Rectal smooth muscle tissue (tissue), 1 donor: Measurements from ENCODE around the gene MPZL2.

Source experiments
- H3K27ac ChIP-seq: one replicate; pipeline ENCODE4 v1.7.0; 2013; ENCODE audit warnings: low read depth, low read length, inconsistent platforms
- H3K27me3 ChIP-seq: one replicate; pipeline ENCODE4 v1.7.0; 2013; ENCODE audit warnings: low read length; ENCODE audit not compliant: control insufficient read depth, insufficient read depth
- H3K36me3 ChIP-seq: one replicate; pipeline ENCODE4 v1.7.0; 2013; ENCODE audit warnings: low read length; ENCODE audit not compliant: control insufficient read depth, insufficient read depth
- H3K4me1 ChIP-seq: one replicate; pipeline ENCODE4 v1.7.0; 2013; ENCODE audit warnings: low read length; ENCODE audit not compliant: control insufficient read depth, insufficient read depth
- H3K4me3 ChIP-seq: one replicate; pipeline ENCODE4 v1.7.0; 2013; ENCODE audit warnings: low read length
- H3K9ac ChIP-seq: one replicate; pipeline ENCODE4 v1.7.0; 2013; ENCODE audit warnings: low read length

The MPZL2 gene

DNA sequence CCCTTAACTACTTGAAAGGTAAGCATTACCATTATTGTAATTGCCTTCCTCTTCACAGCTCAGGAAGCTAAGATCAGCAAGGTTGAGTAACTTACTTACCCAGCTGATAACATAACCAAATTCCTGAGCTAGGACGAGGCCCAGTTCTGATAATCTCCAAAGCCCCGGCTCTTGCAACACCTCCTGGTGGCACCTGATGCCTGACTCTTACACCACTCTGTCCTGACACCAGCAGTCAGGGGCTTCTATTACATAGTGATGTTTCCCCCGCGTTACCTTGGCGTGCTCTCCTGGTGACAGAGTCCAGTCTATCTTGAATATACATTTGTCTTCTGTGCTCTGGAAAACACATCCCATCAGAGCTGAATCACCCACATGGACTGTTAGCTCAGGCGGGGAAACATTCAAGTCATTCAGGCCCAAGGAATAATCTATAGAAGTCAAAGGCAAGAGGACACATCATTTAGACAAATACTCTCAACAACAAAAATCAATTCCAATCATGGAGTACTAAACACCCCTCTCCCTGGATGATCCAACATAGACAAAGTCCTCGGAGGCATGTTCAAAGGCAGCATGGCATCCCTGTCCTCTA is 51.9 kb downstream of the MPZL2 start:
- H3K36me3 ChIP-seq, result no peaks in the 10 kb centered on the region
- no peak overlapping the region for H3K27ac ChIP-seq
- H3K4me1 ChIP-seq, result no peaks in the 10 kb centered on the region
- H3K27me3 ChIP-seq, result no peaks in the 10 kb centered on the region
- H3K9ac ChIP-seq, result no peak overlapping the region
- no peak overlapping the region for H3K4me3 ChIP-seq

DNA sequence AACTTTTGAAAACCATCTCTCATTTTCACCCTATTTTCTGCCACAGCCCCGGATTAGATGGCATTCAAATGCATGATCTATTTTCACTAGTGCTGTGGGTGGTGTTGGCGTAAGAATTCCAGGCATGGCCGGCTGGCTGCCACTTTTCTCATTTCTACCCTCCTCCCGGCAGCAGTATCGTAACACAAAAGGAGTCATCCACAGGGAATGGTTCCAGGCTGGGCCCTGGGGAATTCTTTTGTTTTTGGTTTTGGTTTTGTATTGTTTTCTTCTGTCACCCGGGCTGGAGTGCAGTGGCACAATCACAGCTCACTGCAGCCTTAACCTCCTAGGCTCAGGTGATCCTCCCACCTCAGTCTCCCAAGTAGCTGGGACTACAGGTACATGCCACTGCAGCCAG is 53.1 kb downstream of the MPZL2 start:
- H3K36me3 ChIP-seq, result no peaks in the 10 kb centered on the region
- H3K4me3 ChIP-seq, result no peak overlapping the region
- H3K27me3 ChIP-seq, result no peaks in the 10 kb centered on the region
- no peak overlapping the region for H3K27ac ChIP-seq
- H3K4me1 ChIP-seq, result no peaks in the 10 kb centered on the region
- H3K9ac ChIP-seq, result no peak overlapping the region

DNA sequence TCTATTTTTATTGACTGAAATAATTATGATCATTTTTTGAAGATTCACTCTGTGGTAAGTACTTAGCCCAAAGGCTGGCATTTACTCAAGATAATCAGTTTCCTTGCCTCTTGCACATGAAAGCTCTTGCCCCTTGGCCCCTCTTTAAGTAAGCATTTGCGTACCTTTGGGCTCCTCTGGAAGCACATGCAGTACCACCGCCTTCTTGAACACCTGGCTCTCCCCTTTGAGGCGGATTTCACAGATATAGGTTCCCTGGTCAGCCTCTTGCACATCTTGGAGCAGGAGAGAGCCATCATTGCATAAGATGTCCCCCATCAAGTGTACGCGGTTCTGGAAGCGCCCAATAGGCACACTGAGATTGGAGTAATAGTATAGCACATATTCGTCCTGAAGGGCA is 53.8 kb downstream of the MPZL2 start:
- Histone ChIP-seq H3K4me3 (no peak overlapping the region), H3K27me3 (no peaks in the 10 kb centered on the region), H3K36me3 (no peaks in the 10 kb centered on the region), H3K9ac (no peak overlapping the region), H3K4me1 (no peaks in the 10 kb centered on the region), H3K27ac (no peak overlapping the region)

DNA sequence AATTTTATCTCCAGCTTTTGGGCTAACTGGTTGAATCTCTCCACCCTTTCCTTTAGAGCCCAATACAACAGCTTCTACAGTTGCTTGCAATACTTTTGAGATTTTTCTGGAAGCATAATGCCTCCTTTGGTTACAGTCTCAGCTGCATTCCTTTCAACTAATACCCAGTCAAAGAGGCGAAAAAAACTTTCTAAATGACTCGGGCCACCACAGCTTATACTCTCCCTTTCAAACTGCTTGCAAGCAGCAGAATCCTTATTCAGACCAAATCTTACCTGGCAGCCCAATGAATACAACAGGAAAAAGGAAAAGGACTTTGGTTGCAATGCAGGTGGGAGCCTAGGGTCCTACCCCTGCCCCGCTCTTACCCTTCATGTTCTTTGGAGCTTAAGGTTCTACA is 55.1 kb downstream of the MPZL2 start:
- no peaks in the 10 kb centered on the region for H3K27me3 ChIP-seq
- no peak overlapping the region for H3K9ac ChIP-seq
- no peaks in the 10 kb centered on the region for H3K4me1 ChIP-seq
- no peak overlapping the region for H3K27ac ChIP-seq
- no peak overlapping the region for H3K4me3 ChIP-seq
- no peaks in the 10 kb centered on the region for H3K36me3 ChIP-seq

DNA sequence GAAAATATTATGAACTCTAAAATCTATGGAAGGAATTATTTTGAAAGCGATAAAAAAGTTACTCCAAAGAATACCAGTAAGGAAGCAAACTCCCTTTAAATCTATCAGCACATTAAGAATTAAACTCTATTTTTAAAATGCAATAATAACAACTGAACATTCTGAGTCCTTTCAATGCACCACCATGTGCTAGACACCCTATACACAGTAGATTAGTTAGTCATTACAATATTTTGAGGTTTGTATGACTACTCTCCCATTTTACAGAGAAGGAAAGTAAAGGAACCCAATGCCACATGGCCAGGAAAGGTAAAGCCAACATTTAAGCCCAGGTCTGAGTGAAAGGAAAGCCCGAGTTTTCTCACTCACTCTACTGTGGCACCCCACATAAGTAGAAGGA is 57.0 kb downstream of the MPZL2 start:
- H3K36me3 ChIP-seq, result no peaks in the 10 kb centered on the region
- no peak overlapping the region for H3K27ac ChIP-seq

DNA sequence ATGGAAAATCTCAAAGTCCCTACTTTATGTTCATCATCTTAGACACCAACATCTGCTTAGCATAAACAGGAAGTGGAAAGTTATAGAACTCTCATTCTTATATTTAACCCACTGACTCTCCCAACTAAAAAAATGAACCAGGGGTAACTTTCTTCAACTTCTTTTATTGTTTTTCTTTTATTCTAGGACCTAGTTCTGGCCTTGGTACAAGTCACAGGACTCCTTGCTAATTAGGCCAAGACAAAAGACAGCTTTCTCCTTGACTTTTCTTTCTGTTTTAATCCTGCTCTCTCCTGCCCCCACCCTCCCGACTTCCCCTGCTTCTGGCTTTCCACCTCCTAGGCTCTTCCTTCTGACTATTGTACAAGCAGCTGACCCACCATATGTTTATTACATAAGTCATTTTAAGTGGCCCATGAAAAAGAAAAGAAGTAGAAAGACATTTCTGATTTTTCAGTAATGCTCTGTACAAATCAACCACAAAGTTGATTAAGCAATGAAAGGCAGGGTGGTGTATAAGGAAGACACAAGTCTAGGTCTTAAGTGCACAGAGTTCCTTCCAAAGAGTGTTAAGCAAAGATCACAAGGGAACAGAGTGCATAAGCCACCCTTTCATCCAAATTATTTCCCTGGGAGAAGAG is 57.6 kb downstream of the MPZL2 start:
- Histone ChIP-seq H3K4me1 (no peaks in the 10 kb centered on the region), H3K27ac (no peak overlapping the region), H3K36me3 (no peaks in the 10 kb centered on the region), H3K27me3 (no peaks in the 10 kb centered on the region), H3K9ac (no peak overlapping the region), H3K4me3 (no peak overlapping the region)

More for the DNA sequence above, 57.0 kb downstream of the MPZL2 start:
- H3K4me1 ChIP-seq, result no peaks in the 10 kb centered on the region
- H3K4me3 ChIP-seq, result no peak overlapping the region
- H3K27me3 ChIP-seq, result no peaks in the 10 kb centered on the region
- no peak overlapping the region for H3K9ac ChIP-seq

DNA sequence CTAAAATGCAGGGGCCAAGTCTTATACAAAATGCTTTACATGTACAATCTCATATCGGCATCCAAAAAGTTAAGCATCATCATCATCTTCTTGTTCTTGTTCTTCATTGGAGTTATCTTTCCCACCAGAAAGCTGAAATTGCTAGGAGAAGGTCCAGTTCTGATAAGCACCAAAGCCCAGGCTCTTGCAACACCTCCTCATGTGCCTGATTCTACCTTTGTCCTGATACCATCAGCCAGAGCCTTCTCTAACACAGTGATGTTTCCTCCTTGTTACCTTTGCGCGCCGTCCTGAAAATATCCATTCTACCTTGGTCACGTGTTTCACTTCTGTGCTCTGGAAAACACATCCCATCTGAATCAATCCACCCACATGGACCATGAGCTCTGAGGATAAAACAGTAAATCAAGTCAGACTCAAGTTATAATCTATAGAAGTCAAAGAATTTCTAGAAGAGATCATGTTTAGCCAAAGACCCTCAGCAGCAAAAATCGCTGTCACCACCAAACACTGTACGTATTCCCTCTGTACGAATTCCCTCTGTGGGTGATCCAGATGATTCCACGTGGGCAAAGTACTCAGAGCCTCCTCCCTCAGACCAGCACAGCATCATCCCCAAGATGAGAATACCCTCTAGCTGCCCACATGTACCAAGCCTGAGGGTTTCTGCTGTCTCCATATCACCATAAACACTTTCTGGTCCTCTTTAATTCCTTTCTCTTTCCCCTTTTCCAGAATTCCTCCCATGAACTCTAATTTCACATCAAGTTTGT is 58.3 kb downstream of the MPZL2 start:
- no peak overlapping the region for H3K4me3 ChIP-seq
- no peaks in the 10 kb centered on the region for H3K36me3 ChIP-seq
- no peaks in the 10 kb centered on the region for H3K27me3 ChIP-seq
- H3K4me1 ChIP-seq, result no peaks in the 10 kb centered on the region
- no peak overlapping the region for H3K27ac ChIP-seq
- H3K9ac ChIP-seq, result no peak overlapping the region
